Subcutaneous preadipocyte (primary cell): Measurements from ENCODE around the gene KRTAP5-3. TPM values are rescaled to one million over a fixed set of nuclear protein-coding genes. Genes with fewer than 3 reads are reported as not detected.

Experiments
- total RNA-seq: library from RNA; depleted of rRNA; stranded (reverse); fragments of >200 nt; gene quantifications from 2 replicates; pipeline ENCODE4 v1.2.3, GENCODE V29; 2012

KRTAP5-3 gene, protein sequence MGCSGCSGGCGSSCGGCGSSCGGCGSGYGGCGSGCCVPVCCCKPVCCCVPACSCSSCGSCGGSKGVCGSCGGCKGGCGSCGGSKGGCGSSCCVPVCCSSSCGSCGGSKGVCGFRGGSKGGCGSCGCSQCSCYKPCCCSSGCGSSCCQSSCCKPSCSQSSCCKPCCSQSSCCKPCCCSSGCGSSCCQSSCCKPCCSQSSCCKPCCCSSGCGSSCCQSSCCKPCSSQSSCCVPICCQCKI
- not detected in 2 replicates for total RNA-seq

DNA sequence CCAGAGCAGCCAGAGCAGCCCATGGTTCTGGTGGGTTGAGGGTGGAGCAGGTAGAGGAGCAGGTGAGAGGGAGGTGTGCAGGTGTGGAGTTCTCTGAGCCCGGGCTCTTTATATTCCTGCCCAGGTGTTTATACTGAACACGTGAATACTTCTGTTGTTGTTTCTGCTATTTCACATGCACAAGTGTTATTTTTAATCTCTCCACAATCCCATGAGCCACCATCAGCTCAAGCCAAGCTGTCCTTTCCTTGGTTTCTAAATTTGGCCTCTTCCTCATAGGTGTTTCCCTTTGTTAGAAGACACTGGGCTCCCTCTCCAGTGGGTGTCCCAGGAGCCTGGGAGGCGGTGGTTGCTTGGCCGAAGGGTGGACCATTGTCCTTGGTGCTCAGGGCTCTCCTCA, at the start of gene KRTAP5-3:
TSS of gene KRTAP5-3 (minus strand) at position 101 of the 400 bp plus-strand sequence. CDS start at position 23, 78 bp downstream.

GRCh38 chr11:1629326-1630185, 21.3 kb upstream of the KRTAP5-3 start, which contains the start of gene KRTAP5-5:
Gene KRTAP5-5, plus strand, starts transcription at chr11:1629775. Its CDS starts 66 bp downstream, at chr11:1629841.

DNA sequence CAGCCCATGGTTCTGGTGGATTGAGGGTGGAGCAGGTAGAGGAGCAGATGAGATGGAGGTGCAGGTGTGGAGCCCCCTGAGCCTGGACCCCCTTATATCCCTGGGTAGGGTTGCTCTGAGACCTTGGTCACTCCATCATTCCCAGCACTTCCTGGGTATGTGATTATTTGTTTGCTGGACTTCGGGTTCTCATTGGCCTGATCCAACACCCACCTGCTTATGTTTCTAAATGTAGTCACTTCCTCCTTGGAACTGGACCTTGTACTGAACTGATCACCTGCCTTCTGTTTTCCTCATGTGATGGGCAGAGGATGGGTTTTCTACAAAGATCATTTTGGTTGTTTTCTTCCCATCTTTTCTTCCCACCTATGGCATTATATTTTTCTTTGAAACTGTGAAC, 13.8 kb upstream of the KRTAP5-3 start, which contains the start of gene KRTAP5-4:
TSS of gene KRTAP5-4 (minus strand) at position 53 of the 400 bp plus-strand sequence. CDS start at position 8, 45 bp downstream.

DNA sequence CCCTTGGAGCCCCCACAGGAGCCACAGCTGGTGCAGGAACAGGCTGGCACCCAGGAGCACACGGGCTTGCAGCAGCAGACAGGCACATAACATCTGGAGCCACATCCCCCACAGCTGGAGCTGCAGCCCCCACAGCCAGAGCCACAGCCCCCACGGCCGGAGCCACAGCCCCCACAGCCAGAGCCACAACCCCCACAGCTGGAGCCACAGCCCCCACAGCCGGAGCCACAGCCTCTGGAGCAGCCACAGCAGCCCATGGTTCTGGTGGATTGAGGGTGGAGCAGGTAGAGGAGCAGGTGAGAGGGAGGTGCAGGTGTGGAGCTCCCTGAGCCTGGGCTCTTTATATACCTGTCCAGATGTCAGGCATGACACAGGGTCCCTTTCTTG, 10.3 kb downstream of the KRTAP5-3 start, which contains the start of gene KRTAP5-2:
TSS of gene KRTAP5-2 (minus strand) at position 301 of the 387 bp plus-strand sequence. CDS start at position 257, 44 bp downstream.

GRCh38 chr11:1584661-1585370, 23.4 kb downstream of the KRTAP5-3 start, which contains the start of gene KRTAP5-1:
Gene KRTAP5-1, minus strand, starts transcription at chr11:1585283. Its CDS starts 34 bp downstream, at chr11:1585249.

GRCh38 chr11:1572197-1573076, 35.8 kb downstream of the KRTAP5-3 start, which contains the start of gene DUSP8:
Gene DUSP8, minus strand, starts transcription at chr11:1572271. Its CDS starts 6,445 bp downstream, at chr11:1565826.

Other genes with a start within 250 kb of the KRTAP5-3 start
- gene BRSK2, start 218.5 kb downstream of the KRTAP5-3 start, total RNA-seq: under 0.01 TPM in 1 of 2 replicates, not detected in the other
- 17.4 and 23.1 TPM in 2 replicates for gene MOB2, start 121.7 kb downstream of the KRTAP5-3 start, total RNA-seq
- 0.20 TPM in 1 of 2 replicates, not detected in the other for gene DUSP8, start 36.2 kb downstream of the KRTAP5-3 start, total RNA-seq
- not detected in 2 replicates for gene KRTAP5-1, start 23.2 kb downstream of the KRTAP5-3 start, total RNA-seq
- not detected in 2 replicates for gene KRTAP5-2, start 10.2 kb downstream of the KRTAP5-3 start, total RNA-seq
- not detected in 2 replicates for gene KRTAP5-4, start 13.7 kb upstream of the KRTAP5-3 start, total RNA-seq
- not detected in 2 replicates for gene KRTAP5-5, start 21.3 kb upstream of the KRTAP5-3 start, total RNA-seq
- gene KRTAP5-6, start 88.7 kb upstream of the KRTAP5-3 start, total RNA-seq: not detected in 2 replicates
- 0.73 and 2.2 TPM in 2 replicates for gene IFITM10, start 142.1 kb upstream of the KRTAP5-3 start, total RNA-seq
- 138 TPM in 2 replicates for gene CTSD, start 155.5 kb upstream of the KRTAP5-3 start, total RNA-seq
- not detected in 2 replicates for gene SYT8, start 226.5 kb upstream of the KRTAP5-3 start, total RNA-seq
- not detected in 2 replicates for gene TNNI2, start 230.5 kb upstream of the KRTAP5-3 start, total RNA-seq
- 94.2 and 131 TPM in 2 replicates for gene LSP1, start 244.6 kb upstream of the KRTAP5-3 start, total RNA-seq